ENCODE data around the gene WWC1. TPM values are rescaled to one million over a fixed set of nuclear protein-coding genes. Genes with fewer than 3 reads are reported as not detected.
A peak's percentile ranks its signal among the peaks of the same experiment; 100 is the strongest.

Gene WWC1
- total RNA-seq, 1 donor from 2014 or later, result 118 TPM

DNA sequence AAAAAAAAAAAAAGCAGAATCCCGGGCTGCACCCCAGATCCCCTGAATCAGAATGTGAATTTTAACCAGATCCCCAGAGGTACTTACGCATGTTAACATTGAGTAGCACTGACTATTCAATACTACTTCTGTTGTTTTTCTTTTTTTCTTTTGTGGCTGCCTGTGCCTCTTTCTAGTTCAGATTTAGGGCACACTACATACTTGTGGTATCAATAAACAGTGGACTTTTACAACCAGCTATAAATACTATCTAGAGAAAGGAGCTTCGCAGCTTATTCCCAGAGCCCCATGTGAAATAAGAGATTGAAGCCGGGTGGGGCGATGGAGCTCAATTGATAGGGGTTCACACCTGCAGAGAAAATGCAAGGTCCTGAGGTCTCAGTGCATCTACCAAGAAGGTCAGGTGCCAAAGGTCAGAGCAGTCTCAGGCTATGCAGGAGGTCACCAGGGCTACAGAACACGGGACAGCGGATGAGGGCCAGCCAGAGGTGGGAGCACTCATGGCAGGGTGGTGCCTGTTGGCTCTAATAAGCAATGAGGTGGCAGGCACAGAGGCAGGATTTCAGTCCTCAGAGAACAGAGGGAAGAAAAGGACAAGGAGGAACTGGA is 22.3 kb downstream of the WWC1 start:
- Histone ChIP-seq H3K4me3 (ENCODE audit: low read depth, low read length) (no peak overlapping the region), H3K27me3 (ENCODE audit: control insufficient read depth, insufficient read depth, low read length) (no peaks in the 10 kb centered on the region), H3K36me3 (ENCODE audit: control insufficient read depth, insufficient read depth, low read length) (no peaks in the 10 kb centered on the region)
- TF ChIP-seq, protein P1, sequence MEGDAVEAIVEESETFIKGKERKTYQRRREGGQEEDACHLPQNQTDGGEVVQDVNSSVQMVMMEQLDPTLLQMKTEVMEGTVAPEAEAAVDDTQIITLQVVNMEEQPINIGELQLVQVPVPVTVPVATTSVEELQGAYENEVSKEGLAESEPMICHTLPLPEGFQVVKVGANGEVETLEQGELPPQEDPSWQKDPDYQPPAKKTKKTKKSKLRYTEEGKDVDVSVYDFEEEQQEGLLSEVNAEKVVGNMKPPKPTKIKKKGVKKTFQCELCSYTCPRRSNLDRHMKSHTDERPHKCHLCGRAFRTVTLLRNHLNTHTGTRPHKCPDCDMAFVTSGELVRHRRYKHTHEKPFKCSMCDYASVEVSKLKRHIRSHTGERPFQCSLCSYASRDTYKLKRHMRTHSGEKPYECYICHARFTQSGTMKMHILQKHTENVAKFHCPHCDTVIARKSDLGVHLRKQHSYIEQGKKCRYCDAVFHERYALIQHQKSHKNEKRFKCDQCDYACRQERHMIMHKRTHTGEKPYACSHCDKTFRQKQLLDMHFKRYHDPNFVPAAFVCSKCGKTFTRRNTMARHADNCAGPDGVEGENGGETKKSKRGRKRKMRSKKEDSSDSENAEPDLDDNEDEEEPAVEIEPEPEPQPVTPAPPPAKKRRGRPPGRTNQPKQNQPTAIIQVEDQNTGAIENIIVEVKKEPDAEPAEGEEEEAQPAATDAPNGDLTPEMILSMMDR (IDR thresholded peaks at IDR 0.05; ENCODE audit: insufficient read depth, low read length, poor library complexity, severe bottlenecking), result no peak
- no peak for DNase-seq (ENCODE audit: low read depth)

DNA sequence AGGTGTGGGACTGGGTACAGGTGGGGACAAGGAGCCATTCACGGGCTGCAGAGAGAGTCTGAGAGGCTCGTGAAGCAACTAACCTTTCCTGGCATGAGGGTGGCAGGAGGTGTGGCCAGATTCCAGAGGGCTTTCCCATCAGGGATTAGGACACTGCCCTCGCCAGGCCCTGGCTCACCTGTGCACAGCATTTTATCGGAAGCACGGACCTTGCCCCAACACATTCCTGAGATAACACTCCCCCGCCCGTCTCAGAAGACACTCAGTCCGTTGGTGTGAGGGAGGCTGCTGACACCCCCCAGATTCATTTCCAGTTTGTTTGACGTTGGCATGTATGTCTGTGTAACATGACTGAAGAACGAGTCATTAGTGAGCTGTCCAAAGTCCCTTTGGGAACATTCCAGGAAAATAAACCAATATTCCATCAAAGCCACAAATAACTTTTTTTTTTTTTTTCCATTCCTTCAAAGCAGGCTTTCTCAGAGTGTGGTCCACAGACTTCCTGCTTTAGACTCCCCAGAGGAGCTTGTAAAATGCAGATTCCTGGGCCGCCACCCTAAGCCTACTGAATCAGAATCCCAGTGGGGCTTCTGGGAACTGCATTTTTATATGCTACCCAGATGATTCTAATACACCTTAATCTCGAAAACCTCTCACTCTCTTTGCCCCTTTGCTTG is 23.4 kb downstream of the WWC1 start:
- Histone ChIP-seq H3K36me3 (ENCODE audit: control insufficient read depth, insufficient read depth, low read length) (no peaks in the 10 kb centered on the region), H3K27me3 (ENCODE audit: control insufficient read depth, insufficient read depth, low read length) (no peaks in the 10 kb centered on the region), H3K4me3 (ENCODE audit: low read depth, low read length) (no peak overlapping the region)
- TF ChIP-seq, protein P1 (IDR thresholded peaks at IDR 0.05; ENCODE audit: insufficient read depth, low read length, poor library complexity, severe bottlenecking), result no peak
- peak; percentile 91 for DNase-seq (ENCODE audit: low read depth)

DNA sequence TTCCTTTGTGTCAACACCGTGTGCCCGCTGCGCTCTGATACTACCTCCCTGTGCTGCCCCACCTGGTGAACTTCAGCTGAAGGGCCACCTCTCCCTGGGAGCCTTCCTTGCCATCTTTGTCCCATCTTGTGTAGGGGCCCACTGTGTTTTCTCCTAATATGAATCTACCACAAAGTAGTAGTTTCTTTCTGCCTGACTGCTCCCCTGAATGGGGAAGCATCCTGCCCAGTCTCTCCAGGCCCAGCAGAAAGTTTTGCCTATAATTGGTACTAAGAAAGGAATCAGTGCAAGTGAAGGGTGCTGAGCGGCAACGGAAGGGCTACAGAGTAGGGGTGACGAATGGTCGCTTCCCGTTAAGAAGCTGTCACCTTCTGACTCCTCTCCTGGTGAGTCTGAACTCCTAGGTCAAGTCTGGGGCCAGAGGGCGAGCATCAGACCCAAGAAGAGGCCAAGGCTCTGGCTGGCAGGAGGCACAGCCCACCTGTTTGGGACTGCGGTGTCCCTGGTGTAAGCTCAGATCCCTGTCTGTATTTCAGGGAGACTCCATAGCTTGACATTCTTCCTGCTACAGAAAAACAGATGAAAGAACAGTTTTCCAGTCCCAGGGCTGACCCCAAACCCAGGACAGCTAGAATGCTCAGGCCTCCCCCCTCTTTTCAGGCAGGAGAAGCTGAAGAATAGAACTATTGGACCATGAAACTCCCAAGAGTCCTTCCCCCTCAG is 24.1 kb downstream of the WWC1 start:
- Histone ChIP-seq H3K4me3 (ENCODE audit: low read depth, low read length) (no peak overlapping the region), H3K27me3 (ENCODE audit: control insufficient read depth, insufficient read depth, low read length) (no peaks in the 10 kb centered on the region), H3K36me3 (ENCODE audit: control insufficient read depth, insufficient read depth, low read length) (no peaks in the 10 kb centered on the region)
- TF ChIP-seq, protein P1 (IDR thresholded peaks at IDR 0.05; ENCODE audit: insufficient read depth, low read length, poor library complexity, severe bottlenecking), result no peak
- DNase-seq (ENCODE audit: low read depth), result no peak

DNA sequence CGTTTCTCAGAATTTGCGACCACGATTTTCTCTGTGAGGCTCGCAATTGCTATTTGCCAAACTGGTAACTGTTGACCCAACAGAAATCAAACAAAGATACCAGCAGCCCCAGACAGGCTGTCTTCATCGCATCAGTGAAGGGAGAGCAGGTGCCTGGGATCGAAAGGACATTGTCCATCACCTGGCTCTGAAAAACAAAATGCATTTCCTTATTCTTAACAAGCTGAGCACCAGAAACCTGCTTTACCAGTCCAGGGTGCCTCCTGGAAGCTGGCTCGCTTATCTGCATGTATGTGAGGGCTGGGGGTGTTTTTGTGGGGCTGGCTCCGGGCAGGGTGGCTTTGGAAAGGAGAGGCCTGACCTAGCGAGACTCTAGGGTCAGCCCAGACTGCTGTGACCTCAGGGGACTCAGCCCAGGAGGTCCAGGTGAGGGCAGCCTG is 24.7 kb downstream of the WWC1 start:
- H3K27me3 ChIP-seq (ENCODE audit: control insufficient read depth, insufficient read depth, low read length), result no peaks in the 10 kb centered on the region
- DNase-seq (ENCODE audit: low read depth), result no peak
- TF ChIP-seq, protein P1 (IDR thresholded peaks at IDR 0.05; ENCODE audit: insufficient read depth, low read length, poor library complexity, severe bottlenecking), result no peak

DNA sequence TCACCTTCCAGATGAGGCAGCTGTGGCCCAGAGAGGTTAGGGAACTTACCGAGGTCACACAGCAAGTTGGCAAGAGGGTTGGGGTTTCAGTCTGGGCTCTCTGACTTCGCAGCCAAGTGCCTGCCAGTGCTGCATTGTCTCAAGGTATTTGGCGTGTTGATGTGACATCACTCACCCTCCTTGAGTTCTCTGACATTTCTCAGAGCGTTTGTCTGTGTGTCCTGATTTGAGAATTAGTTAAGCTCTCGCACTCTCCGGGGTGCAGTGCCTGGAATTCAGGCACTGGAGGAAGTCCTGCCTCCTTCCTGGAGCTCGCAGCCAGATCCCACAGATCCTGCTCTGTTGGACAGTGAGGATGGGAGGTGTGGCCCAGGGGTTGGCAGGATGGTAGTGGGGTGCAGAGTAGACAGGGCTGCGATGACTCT is 25.7 kb downstream of the WWC1 start:
- TF ChIP-seq, protein P1 (IDR thresholded peaks at IDR 0.05; ENCODE audit: insufficient read depth, low read length, poor library complexity, severe bottlenecking), result no peak
- H3K27me3 ChIP-seq (ENCODE audit: control insufficient read depth, insufficient read depth, low read length), result no peaks in the 10 kb centered on the region
- no peak for DNase-seq (ENCODE audit: low read depth)
- no peak overlapping the region for H3K4me3 ChIP-seq (ENCODE audit: low read depth, low read length)
- no peaks in the 10 kb centered on the region for H3K36me3 ChIP-seq (ENCODE audit: control insufficient read depth, insufficient read depth, low read length)

More for the DNA sequence above, 24.7 kb downstream of the WWC1 start:
- H3K4me3 ChIP-seq (ENCODE audit: low read depth, low read length), result no peak overlapping the region
- H3K36me3 ChIP-seq (ENCODE audit: control insufficient read depth, insufficient read depth, low read length), result no peaks in the 10 kb centered on the region
